HEK293T (cell line): ENCODE results near the gene MYOG.

ENCODE experiments used
- CTCF ChIA-PET: fragments of 350-600 bp; formaldehyde crosslinking; extraction: SDS; loops from one replicate; lab custom pipeline; 2021; ENCODE audit warnings: antibody characterized with exemption, inconsistent platforms; lab: Yijun Ruan, JAX
- POLR2A ChIA-PET: fragments of 350-600 bp; formaldehyde crosslinking; extraction: SDS; loops from one replicate; lab custom pipeline; 2020; ENCODE audit warnings: antibody characterized with exemption, inconsistent platforms; lab: Yijun Ruan, JAX
- DNase-seq: peaks from one replicate; pipeline ENCODE4 v3.0.0; 2012; ENCODE audit warnings: mixed read lengths; ENCODE audit errors: extremely low spot score
- ARNT ChIP-seq: fragments of 450-650 bp; IDR thresholded peaks from 2 replicates; pipeline ENCODE4 v1.6.1; 2017; ENCODE audit warnings: mild to moderate bottlenecking
- BHLHE40 ChIP-seq: fragments of 450-650 bp; IDR thresholded peaks from 2 replicates; pipeline ENCODE4 v1.6.1; 2016; ENCODE audit warnings: mild to moderate bottlenecking, moderate library complexity, borderline replicate concordance
- CTBP1 ChIP-seq: fragments of 450-650 bp; IDR thresholded peaks from 2 replicates; pipeline ENCODE4 v1.6.1; 2016; ENCODE audit warnings: borderline replicate concordance
- ELF4 ChIP-seq: fragments of 450-650 bp; IDR thresholded peaks from 2 replicates; pipeline ENCODE4 v1.6.1; 2017; ENCODE audit warnings: antibody characterized with exemption
- FOXA1 ChIP-seq: fragments of 450-650 bp; IDR thresholded peaks from 2 replicates; pipeline ENCODE4 v1.6.1; 2016; ENCODE audit warnings: mild to moderate bottlenecking
- FOXK2 ChIP-seq: fragments of 450-650 bp; IDR thresholded peaks from 2 replicates; pipeline ENCODE4 v1.6.1; 2016; ENCODE audit warnings: mild to moderate bottlenecking
- FOXM1 ChIP-seq: fragments of 450-650 bp; IDR thresholded peaks from 2 replicates; pipeline ENCODE4 v1.6.1; 2017; ENCODE audit warnings: mild to moderate bottlenecking, borderline replicate concordance
- HDGF ChIP-seq: fragments of 450-650 bp; IDR thresholded peaks from 2 replicates; pipeline ENCODE4 v1.6.1; 2017; ENCODE audit warnings: antibody characterized with exemption, borderline replicate concordance
- L3MBTL2 ChIP-seq: fragments of 450-650 bp; conservative IDR thresholded peaks from 2 replicates; pipeline ENCODE4 v1.6.1; 2016; ENCODE audit warnings: mild to moderate bottlenecking
- LEF1 ChIP-seq: fragments of 450-650 bp; IDR thresholded peaks from 2 replicates; pipeline ENCODE4 v1.6.1; 2017; ENCODE audit warnings: mild to moderate bottlenecking, borderline replicate concordance
- NFRKB ChIP-seq: fragments of 450-650 bp; IDR thresholded peaks from 2 replicates; pipeline ENCODE4 v1.6.1; 2016; ENCODE audit warnings: mild to moderate bottlenecking, moderate library complexity
- SP1 ChIP-seq: fragments of 450-650 bp; IDR thresholded peaks from 2 replicates; pipeline ENCODE4 v1.6.1; 2017
- SUZ12 ChIP-seq: fragments of 450-650 bp; IDR thresholded peaks from 2 replicates; pipeline ENCODE4 v1.6.1; 2016; ENCODE audit warnings: mild to moderate bottlenecking
- TARDBP ChIP-seq: fragments of 450-650 bp; IDR thresholded peaks from 2 replicates; pipeline ENCODE4 v1.6.1; 2016
- ZNF384 ChIP-seq: fragments of 450-650 bp; IDR thresholded peaks from 2 replicates; pipeline ENCODE4 v1.6.1; 2016
- TF ChIP-seq, protein P1 (sequence below): fragments of 450-650 bp; IDR thresholded peaks from 2 replicates; pipeline ENCODE4 v1.6.1; 2016

MYOG gene

GRCh38 chr1:203069030-203069747 lies 16.6 kb downstream of the MYOG start:
- POLR2A ChIA-PET = no interaction called here
- CTCF ChIA-PET = interaction anchor here (0.9 kb wide), 1 partner anchor 200 kb away, joined by 3 read pairs; no protein-coding TSS in a partner anchor
- TF ChIP-seq ZNF384 = no peak
- TF ChIP-seq, protein P1, sequence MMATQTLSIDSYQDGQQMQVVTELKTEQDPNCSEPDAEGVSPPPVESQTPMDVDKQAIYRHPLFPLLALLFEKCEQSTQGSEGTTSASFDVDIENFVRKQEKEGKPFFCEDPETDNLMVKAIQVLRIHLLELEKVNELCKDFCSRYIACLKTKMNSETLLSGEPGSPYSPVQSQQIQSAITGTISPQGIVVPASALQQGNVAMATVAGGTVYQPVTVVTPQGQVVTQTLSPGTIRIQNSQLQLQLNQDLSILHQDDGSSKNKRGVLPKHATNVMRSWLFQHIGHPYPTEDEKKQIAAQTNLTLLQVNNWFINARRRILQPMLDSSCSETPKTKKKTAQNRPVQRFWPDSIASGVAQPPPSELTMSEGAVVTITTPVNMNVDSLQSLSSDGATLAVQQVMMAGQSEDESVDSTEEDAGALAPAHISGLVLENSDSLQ = peak; percentile 40; the same call in 1 of the 2 replicates
- no peak for DNase-seq

GRCh38 chr1:203066965-203067364 lies 18.8 kb downstream of the MYOG start:
- ChIA-PET CTCF (no interaction called here), POLR2A (interaction anchor here (1.0 kb wide), 1 partner anchor 9 kb away, joined by 3 read pairs; no protein-coding TSS in a partner anchor)
- no peak for TF ChIP-seq FOXA1
- TF ChIP-seq NFRKB = no peak
- DNase-seq = no peak

DNA sequence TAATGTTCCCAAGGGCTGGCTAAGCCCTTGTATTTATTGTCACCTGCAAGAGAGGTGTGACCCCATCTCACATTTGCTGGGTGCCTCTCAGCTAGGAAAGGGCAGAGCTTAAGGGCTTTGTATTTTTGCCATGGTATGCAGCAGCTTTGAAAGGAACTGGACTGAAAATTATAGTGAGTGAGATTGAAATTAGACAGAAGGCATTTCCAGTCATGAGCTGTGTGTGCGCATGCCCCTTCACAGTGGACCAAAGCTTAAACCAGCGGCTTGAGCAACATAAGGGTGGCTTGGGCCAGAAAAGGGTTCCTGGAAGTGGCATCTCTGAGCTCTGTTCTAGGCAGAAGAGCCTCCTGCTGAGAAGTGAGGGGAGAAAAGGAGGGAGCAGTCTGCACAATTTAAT lies 19.8 kb downstream of the MYOG start:
- CTCF ChIA-PET = interaction anchor here (1.1 to 1.5 kb wide), 2 partner anchors 18 to 25 kb away, joined by 4 to 5 read pairs; no protein-coding TSS in a partner anchor
- TF ChIP-seq CTBP1 = no peak
- TF ChIP-seq BHLHE40 = no peak
- no peak for TF ChIP-seq FOXM1
- TF ChIP-seq L3MBTL2 = no peak
- no peak for TF ChIP-seq FOXK2
- TF ChIP-seq ELF4 = no peak
- TF ChIP-seq, protein P1 = no peak
- TF ChIP-seq SP1 = no peak
- TF ChIP-seq LEF1 = no peak
- no peak for TF ChIP-seq NFRKB
- TF ChIP-seq ZNF384 = no peak
- no peak for TF ChIP-seq ARNT
- TF ChIP-seq SUZ12 = no peak
- POLR2A ChIA-PET = interaction anchor here (1.0 kb wide), 1 partner anchor 9 kb away, joined by 3 read pairs; no protein-coding TSS in a partner anchor
- DNase-seq = no peak

DNA sequence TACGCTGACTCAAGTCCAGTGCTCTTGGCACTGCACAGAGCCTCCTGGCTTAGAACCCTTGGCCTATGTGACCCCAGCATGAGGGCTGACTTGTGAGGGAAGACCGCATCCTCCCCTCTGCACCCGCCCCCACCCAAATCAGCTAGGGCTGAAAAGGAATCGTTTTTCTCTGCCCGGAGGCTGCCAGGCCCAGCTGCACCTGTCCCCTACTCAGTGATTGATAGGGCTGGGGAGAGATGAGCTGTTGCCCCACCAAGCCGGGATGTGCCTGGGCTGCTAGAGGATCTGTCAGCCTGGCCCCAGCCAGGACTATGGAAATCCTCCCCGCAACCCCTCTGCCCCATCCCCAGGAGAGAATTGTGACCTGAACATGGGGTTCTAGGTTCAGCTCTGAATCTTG lies 20.6 kb downstream of the MYOG start:
- ChIA-PET POLR2A (no interaction called here), CTCF (interaction anchor here (1.0 to 1.5 kb wide), 2 partner anchors 19 to 53 kb away, joined by 3 to 5 read pairs; no protein-coding TSS in a partner anchor)

DNA sequence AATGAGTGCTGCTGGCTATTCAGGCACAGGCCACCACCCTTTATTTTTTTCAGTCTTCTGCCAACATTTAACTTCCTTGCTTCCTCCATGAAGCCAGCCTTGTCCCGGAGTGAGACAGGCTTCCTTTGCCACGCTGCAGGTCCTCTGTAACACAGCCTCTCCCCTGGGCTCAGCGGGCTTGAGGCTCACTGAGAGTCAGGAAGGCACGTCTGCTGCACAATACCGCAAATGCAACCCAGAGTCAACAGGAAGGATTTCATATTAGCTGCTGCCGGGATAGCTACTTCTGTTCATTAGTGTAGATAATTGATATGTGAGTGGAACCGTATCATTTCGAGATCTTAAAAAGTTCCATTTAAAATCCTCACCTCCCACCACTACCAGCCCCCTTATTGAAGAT lies 22.5 kb downstream of the MYOG start:
- DNase-seq = no peak
- CTCF ChIA-PET = interaction anchor here (0.9 to 1.0 kb wide), 2 partner anchors 13 to 19 kb away, joined by 3 read pairs; no protein-coding TSS in a partner anchor
- POLR2A ChIA-PET = no interaction called here
- TF ChIP-seq SUZ12 (no peak), LEF1 (no peak), TARDBP (no peak), HDGF (no peak), ARNT (no peak), L3MBTL2 (no peak), ELF4 (no peak), BHLHE40 (no peak), ZNF384 (no peak), NFRKB (no peak)
- TF ChIP-seq, protein P1 = no peak

More for the DNA sequence above, 20.6 kb downstream of the MYOG start:
- TF ChIP-seq CTBP1 = no peak
- no peak for DNase-seq

DNA sequence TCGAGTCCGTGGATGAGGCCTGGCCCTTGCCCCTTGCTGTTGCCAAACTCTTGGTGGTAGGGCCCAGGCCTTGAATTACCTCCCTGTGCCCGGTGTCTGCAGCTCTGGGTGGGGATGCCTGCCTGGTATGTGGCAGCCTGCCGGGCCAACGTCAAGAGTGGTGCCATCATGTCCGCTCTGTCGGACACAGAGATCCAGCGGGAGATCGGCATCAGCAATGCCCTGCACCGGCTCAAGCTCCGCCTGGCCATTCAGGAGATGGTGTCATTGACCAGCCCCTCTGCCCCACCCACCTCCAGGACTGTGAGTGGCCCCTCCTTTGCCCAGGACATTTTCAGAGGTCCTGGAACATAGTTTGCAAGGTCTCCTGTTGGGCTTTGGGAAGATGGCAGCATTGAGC lies 25.7 kb downstream of the MYOG start:
- CTCF ChIA-PET = no interaction called here
- no peak for TF ChIP-seq ELF4
- no peak for TF ChIP-seq CTBP1
- TF ChIP-seq SUZ12 = no peak
- no peak for TF ChIP-seq NFRKB
- TF ChIP-seq HDGF = no peak
- TF ChIP-seq LEF1 = no peak
- TF ChIP-seq TARDBP = no peak
- no peak for TF ChIP-seq ZNF384
- no peak for TF ChIP-seq FOXM1
- TF ChIP-seq, protein P1 = no peak
- TF ChIP-seq ARNT = no peak
- TF ChIP-seq SP1 = no peak
- no peak for TF ChIP-seq FOXA1
- TF ChIP-seq L3MBTL2 = no peak
- TF ChIP-seq BHLHE40 = no peak
- no peak for TF ChIP-seq FOXK2
- no peak for DNase-seq
- POLR2A ChIA-PET = no interaction called here
